ENCODE results near the gene NTRK3.

GRCh38 chr15:87826119-87826747 is 430.3 kb downstream of the NTRK3 start:
- TF ChIP-seq, protein P1, sequence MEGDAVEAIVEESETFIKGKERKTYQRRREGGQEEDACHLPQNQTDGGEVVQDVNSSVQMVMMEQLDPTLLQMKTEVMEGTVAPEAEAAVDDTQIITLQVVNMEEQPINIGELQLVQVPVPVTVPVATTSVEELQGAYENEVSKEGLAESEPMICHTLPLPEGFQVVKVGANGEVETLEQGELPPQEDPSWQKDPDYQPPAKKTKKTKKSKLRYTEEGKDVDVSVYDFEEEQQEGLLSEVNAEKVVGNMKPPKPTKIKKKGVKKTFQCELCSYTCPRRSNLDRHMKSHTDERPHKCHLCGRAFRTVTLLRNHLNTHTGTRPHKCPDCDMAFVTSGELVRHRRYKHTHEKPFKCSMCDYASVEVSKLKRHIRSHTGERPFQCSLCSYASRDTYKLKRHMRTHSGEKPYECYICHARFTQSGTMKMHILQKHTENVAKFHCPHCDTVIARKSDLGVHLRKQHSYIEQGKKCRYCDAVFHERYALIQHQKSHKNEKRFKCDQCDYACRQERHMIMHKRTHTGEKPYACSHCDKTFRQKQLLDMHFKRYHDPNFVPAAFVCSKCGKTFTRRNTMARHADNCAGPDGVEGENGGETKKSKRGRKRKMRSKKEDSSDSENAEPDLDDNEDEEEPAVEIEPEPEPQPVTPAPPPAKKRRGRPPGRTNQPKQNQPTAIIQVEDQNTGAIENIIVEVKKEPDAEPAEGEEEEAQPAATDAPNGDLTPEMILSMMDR (conservative IDR thresholded peaks at IDR 0.05; ENCODE audit: low read depth, low read length) = no peak
- no peak for TF ChIP-seq EZH2 (IDR thresholded peaks at IDR 0.05; ENCODE audit: low read length, unreplicated experiment)

Measured in PC-3 (cell line).